Activated naive CD8-positive, alpha-beta T cell treated with anti-CD3 and anti-CD28 coated beads, Interleukin-2, amount 50 U/mL, for 24 hours (primary cell): ENCODE results near the gene OR1K1.
"Not testable (repeated sequence)": the region's sequence is repeated elsewhere in the genome, so short reads cannot be mapped to it uniquely, and the experiment has no call there.

Experiments used
- ATAC-seq: fragments of 150-1000 bp; cut with Tn5 transposase; one replicate; pipeline ENCODE4 v1.10.0; 2021
- DNase-seq: peaks from one replicate; pipeline ENCODE4 v3.0.0; 2021
- H3K27ac Mint-ChIP-seq: one replicate; pipeline ENCODE4 v1.8.0; 2021; ENCODE audit warnings: mild to moderate bottlenecking, mixed read lengths
- H3K27me3 Mint-ChIP-seq: one replicate; pipeline ENCODE4 v1.8.0; 2021; ENCODE audit warnings: mixed read lengths
- H3K36me3 Mint-ChIP-seq: one replicate; pipeline ENCODE4 v1.8.0; 2021; ENCODE audit warnings: low read depth, mixed read lengths
- H3K4me1 Mint-ChIP-seq: one replicate; pipeline ENCODE4 v1.8.0; 2021; ENCODE audit warnings: mixed read lengths
- H3K4me3 Mint-ChIP-seq: one replicate; pipeline ENCODE4 v1.8.0; 2021; ENCODE audit warnings: mild to moderate bottlenecking, moderate library complexity, mixed read lengths
- H3K9me3 Mint-ChIP-seq: one replicate; pipeline ENCODE4 v1.8.0; 2021; ENCODE audit warnings: mixed read lengths

The OR1K1 gene

DNA sequence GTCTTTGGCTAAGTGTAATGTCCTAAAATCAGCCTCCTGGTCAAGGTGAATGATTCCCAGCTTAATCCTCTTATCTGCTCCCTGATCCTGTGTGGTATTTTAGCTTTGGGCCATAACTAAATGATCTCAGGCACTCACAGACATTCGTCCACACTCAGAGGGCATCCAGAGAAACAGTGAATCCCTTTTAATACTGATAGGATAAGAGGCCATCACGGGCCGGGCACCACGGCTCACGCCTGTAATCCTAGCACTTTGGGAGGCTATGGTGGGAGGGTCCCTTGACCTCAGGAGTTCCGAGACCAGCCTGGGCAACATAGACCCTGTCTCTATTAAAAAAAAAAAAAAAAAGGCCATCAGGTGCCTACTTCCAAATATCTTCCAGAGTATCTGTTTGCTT is 22.1 kb downstream of the OR1K1 start:
- no peak overlapping the region for H3K27ac Mint-ChIP-seq
- peaks cover 36% of the 10 kb centered on the region for H3K36me3 Mint-ChIP-seq
- peaks cover 34% of the 10 kb centered on the region for H3K4me1 Mint-ChIP-seq

DNA sequence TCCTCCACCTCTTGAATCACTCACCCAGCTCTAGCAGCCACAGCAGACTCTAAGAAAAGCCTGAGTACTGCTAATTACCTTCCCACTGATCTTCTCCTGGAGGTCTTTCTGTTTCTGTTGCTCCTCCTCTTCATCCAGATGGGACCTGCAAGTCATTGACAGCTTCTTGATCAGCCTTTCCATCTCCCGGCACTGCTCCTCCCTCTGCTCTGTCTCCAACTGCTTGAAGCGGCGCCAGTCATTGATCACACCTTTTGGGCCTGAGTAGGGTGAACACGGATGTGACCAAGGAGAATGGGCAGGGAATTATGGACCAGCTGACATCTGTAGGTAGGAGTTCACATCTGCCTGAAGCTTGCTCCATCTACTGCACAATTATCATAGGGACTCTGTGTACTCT is 23.0 kb downstream of the OR1K1 start:
- peaks cover 32% of the 10 kb centered on the region for H3K36me3 Mint-ChIP-seq
- peak overlapping the region; percentile 30 for H3K27ac Mint-ChIP-seq
- no peak for DNase-seq
- ATAC-seq = no peak
- no peaks in the 10 kb centered on the region for H3K27me3 Mint-ChIP-seq
- H3K4me1 Mint-ChIP-seq = peaks cover 40% of the 10 kb centered on the region
- H3K9me3 Mint-ChIP-seq = no peaks in the 10 kb centered on the region
- H3K4me3 Mint-ChIP-seq = no peak overlapping the region

More for the DNA sequence above, 22.1 kb downstream of the OR1K1 start:
- DNase-seq = no peak
- H3K27me3 Mint-ChIP-seq = no peaks in the 10 kb centered on the region
- no peaks in the 10 kb centered on the region for H3K9me3 Mint-ChIP-seq
- ATAC-seq = no peak
- H3K4me3 Mint-ChIP-seq = no peak overlapping the region

DNA sequence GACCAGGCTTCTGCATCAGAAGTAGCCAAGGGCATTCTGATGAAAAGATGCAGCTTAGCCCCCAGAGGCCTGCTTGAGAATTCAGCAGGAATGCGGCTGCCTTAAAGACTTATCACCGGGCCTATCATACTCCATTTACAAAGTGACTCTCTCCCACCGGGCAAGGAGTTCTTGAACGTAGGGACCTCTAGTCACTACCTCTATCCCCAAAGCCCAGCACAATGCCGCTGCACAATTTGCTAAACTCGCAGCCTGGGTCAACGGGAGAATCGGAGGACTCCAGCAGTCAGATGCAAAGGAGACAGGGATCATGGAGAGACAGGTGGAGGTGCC is 27.8 kb downstream of the OR1K1 start:
- H3K36me3 Mint-ChIP-seq = peaks cover 14% of the 10 kb centered on the region
- no peaks in the 10 kb centered on the region for H3K9me3 Mint-ChIP-seq
- ATAC-seq (no peak), DNase-seq (no peak)
- peak overlapping the region; percentile 98 for H3K4me3 Mint-ChIP-seq
- no peaks in the 10 kb centered on the region for H3K27me3 Mint-ChIP-seq
- H3K4me1 Mint-ChIP-seq = peaks cover 34% of the 10 kb centered on the region
- H3K27ac Mint-ChIP-seq = peak overlapping the region; percentile 92

DNA sequence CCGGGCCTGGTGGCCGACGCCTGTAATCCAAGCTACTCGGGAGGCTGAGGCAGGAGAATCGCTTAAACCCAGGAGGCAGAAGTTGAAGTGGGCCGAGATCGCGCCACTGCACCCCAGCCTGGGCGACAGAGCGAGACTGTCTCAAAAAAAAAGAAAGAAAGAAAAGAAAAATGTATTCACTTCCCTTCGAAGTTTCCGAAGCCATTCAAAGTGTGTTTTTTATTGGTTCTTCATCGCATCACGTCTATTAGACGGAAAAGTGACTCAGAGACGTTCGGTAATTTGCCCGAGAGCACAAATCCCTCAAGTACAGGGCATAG is 29.0 kb downstream of the OR1K1 start:
- Mint-ChIP-seq H3K4me3 (peak overlapping the region; percentile 98), H3K27ac (peak overlapping the region; percentile 92), H3K4me1 (peaks cover 30% of the 10 kb centered on the region)
- ATAC-seq, H3K27me3 Mint-ChIP-seq, DNase-seq, H3K36me3 Mint-ChIP-seq, H3K9me3 Mint-ChIP-seq: not testable (repeated sequence)

DNA sequence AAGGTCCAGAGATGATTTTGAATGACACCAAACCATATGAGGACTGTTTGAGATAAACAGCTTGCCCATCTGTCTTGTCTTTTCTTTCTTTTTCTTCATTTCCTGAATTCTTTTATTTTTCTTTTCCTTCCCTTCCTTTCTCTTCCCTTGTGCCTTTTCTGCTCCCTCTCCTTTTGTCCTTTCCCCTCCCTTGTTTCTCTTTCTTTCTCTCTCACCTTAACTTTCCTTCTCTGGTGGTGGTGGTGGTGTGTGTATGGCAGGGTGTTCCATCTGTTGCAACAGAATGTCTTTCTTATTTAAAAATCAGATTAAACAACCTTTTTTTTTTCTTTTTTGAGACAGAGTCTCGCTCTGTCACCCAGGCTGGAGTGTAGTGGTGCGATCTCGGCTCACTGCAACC is 32.3 kb downstream of the OR1K1 start:
- Mint-ChIP-seq H3K36me3 (no peaks in the 10 kb centered on the region), H3K27ac (no peak overlapping the region), H3K27me3 (no peaks in the 10 kb centered on the region), H3K4me3 (no peak overlapping the region), H3K9me3 (no peaks in the 10 kb centered on the region), H3K4me1 (peaks cover 24% of the 10 kb centered on the region)
- no peak for DNase-seq
- ATAC-seq = no peak

DNA sequence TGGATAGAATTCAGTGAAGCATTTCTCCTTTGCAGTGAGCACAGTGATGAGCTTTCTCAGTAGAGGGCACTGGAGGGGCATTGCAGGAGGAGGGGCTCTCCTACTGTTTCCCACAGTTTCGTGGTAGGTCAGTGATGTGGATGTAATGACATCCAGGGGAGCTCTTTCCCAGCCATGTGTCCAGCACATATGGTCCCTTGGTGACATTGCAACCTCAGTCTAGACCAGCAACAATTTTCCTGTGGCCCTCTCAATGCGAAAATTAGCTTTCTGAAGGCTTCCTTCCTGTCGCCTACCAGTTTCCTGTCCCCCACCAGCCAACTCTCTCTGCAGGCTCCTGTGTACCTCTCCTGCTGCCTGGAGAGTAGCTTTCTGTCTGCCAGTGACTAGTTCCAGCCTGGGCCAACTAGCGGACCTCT is 35.4 kb downstream of the OR1K1 start:
- Mint-ChIP-seq H3K36me3 (no peaks in the 10 kb centered on the region), H3K4me3 (peak overlapping the region; percentile 44), H3K9me3 (no peaks in the 10 kb centered on the region), H3K27ac (peak overlapping the region; percentile 77), H3K27me3 (no peaks in the 10 kb centered on the region), H3K4me1 (peaks cover 14% of the 10 kb centered on the region)
- DNase-seq = peak; percentile 27
- ATAC-seq = peak; percentile 65

DNA sequence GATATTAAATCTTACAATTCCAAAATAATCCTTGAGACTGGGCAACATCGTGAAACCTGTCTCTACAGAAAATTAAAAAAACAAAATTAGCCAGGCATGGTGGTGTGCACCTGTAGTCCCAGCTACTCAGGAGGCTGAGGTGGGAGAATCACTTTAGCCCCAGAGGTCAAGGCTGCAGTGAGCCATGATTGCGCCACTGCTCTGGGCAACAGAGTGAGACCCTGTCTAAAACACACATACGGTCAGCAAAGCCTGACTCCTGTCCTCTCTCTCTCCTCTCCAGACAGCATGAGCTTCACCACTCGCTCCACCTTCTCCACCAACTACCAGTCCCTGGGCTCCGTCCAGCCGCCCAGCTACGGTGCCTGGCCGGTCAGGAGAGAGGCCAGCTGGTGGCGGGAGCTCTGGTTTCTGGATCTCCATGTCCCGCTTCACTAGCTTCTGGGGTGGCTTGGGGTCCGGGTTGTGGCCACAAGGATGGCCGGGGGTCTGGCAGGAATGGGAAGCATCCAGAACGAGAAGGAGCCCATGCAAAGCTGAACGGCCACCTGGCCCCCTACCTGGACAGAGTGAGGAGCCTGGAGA is 37.4 kb downstream of the OR1K1 start:
- ATAC-seq (no peak), DNase-seq (no peak)
- H3K36me3 Mint-ChIP-seq = no peaks in the 10 kb centered on the region
- no peaks in the 10 kb centered on the region for H3K9me3 Mint-ChIP-seq
- no peak overlapping the region for H3K27ac Mint-ChIP-seq
- no peak overlapping the region for H3K4me3 Mint-ChIP-seq
- peaks cover 14% of the 10 kb centered on the region for H3K4me1 Mint-ChIP-seq
- H3K27me3 Mint-ChIP-seq = no peaks in the 10 kb centered on the region

DNA sequence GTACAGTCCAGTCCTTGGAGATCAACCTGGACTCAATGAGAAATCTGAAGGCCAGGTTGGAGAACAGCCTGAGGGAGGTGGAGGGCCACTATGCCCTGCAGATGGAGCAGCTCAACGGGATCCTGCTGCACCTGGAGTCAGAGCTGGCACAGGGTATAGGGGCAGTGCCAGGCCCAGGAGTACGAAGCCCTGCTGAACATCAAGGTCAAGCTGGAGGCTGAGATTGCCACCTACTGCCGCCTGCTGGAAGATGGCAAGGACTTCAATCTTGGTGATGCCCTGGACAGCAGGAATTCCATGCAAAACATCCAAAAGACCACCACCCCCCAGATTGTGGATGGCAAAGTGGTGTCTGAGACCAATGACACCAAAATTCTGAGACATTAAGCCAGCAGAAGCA is 38.5 kb downstream of the OR1K1 start:
- not testable (repeated sequence) for H3K36me3 Mint-ChIP-seq, H3K9me3 Mint-ChIP-seq, DNase-seq, H3K27ac Mint-ChIP-seq, ATAC-seq, H3K4me3 Mint-ChIP-seq, H3K27me3 Mint-ChIP-seq
- H3K4me1 Mint-ChIP-seq = peaks cover 14% of the 10 kb centered on the region

DNA sequence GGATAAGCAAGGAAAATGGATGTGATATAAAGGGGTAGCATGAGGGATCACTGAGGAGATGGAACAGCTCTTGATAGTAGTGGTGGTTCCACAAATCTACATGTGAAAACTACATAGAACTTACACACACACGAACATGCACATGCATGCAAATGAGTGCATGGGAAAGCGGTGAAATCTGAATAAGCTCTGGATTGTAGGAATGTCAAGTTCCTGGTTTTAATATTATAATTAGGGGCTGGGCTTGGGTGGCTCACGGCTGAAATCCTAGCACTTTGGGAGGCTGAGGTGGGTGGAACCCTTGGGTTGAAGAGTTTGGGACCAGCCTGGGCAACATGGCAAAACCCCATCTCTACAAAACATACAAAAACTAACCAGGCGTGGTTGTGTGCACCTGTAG is 41.6 kb downstream of the OR1K1 start:
- Mint-ChIP-seq H3K4me1 (peaks cover 15% of the 10 kb centered on the region), H3K27ac (no peak overlapping the region), H3K9me3 (no peaks in the 10 kb centered on the region), H3K36me3 (peaks cover 8% of the 10 kb centered on the region), H3K4me3 (no peak overlapping the region), H3K27me3 (no peaks in the 10 kb centered on the region)
- ATAC-seq = no peak
- DNase-seq = no peak

DNA sequence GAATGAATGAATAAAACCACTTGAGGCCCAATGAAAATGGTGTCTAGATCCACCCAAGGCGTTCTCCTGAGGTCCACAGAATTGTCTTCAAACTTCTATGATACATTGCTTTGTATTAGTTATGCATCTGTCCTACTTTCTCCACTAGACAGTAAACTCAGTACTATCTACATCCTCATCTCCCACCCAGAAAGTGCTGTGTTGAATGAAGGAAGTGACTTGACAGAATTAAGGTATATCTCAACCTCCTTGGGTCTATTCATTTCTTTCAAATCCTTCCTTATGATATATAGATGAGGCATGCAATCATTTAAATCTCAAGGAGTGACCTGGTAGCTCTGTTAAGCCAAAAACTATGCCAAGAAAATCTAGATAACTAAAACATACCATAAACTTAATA is 44.2 kb downstream of the OR1K1 start:
- H3K27ac Mint-ChIP-seq = no peak overlapping the region
- no peak for ATAC-seq

DNA sequence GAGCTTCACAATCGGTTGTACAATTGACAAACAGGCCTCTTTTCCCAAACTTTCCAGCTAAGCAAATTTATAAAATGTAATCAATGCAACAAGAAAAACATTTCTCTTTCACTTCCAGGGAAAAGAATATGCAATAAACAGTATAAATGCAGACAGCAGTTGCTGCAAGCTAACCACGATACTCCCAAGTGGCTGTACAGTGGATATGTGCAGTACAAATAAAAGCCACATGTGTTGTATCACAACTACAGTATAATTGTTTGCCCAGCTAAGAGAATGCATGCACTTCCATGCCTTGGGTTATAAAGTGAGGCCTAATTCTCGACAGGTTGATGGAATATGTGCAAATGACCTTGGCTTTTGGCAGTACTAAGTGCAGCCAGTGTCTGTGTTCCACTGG is 45.2 kb downstream of the OR1K1 start:
- no peak for ATAC-seq
- Mint-ChIP-seq H3K9me3 (no peaks in the 10 kb centered on the region), H3K27me3 (no peaks in the 10 kb centered on the region), H3K36me3 (peaks cover 21% of the 10 kb centered on the region), H3K27ac (no peak overlapping the region), H3K4me3 (no peak overlapping the region), H3K4me1 (peaks cover 36% of the 10 kb centered on the region)
- DNase-seq = no peak

More for the DNA sequence above, 44.2 kb downstream of the OR1K1 start:
- H3K36me3 Mint-ChIP-seq = peaks cover 16% of the 10 kb centered on the region
- DNase-seq = no peak
- H3K4me3 Mint-ChIP-seq = no peak overlapping the region
- no peaks in the 10 kb centered on the region for H3K9me3 Mint-ChIP-seq
- no peaks in the 10 kb centered on the region for H3K27me3 Mint-ChIP-seq
- H3K4me1 Mint-ChIP-seq = peaks cover 33% of the 10 kb centered on the region

DNA sequence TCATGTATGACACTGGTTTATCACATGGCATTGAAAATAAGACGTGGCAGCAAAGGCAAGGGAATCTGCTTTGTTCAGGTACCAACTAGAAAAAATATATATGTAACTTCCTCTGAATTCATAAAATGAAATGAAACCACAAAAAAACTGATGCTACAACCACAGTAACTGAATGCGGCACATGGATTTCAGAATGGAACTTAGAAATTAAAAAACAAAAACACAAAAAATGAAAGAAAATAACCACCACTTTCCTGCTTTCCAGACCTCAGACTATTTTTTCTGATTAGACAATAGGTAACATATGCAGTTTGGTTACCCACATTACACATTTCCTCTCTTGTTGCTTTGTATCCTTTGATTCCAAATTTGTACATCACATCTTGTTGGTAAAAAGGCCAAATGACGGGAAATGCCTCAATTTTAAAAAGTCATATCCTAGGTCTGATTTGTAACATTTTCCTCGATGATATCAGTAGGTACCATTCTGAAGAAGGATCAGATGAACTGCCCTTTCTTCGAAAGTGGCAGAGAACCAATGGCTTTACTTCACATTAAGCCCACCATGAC is 46.5 kb downstream of the OR1K1 start:
- Mint-ChIP-seq H3K9me3 (no peaks in the 10 kb centered on the region), H3K27me3 (no peaks in the 10 kb centered on the region), H3K27ac (peak overlapping the region; percentile 93), H3K4me1 (peaks cover 36% of the 10 kb centered on the region), H3K36me3 (peaks cover 32% of the 10 kb centered on the region), H3K4me3 (peak overlapping the region; percentile 18)
- ATAC-seq (peak; percentile 63), DNase-seq (no peak)

DNA sequence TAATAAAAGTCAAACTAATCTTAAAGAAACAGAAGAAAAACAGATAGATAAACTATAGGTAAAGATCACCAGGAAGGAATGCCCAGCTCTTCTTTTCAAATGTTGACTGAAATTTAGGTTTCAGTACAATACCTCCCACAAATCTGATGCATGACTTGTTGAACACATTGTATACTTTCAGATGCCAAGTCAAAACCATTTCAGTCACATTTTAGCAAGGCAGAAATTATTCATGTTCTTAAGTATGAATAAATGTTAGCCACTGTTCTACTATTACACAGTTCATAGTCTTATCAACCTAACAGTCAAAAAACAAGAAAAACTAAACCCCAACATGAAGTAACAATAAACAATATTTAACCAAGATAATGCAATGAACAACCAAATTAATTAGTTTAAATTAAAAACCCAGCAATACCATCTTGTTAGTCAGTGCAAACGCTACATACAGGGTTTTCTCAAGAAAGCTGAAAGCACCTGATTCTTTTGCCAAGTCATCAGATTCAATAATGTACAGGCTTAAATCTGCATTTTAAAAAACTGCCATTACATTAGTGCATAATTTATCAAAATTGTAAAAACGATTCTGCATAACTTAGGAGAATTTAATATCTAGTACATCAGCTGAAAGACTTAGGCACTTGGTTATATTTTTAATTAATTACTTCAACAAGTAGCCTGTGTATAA is 48.5 kb downstream of the OR1K1 start:
- DNase-seq (no peak), ATAC-seq (peak; percentile 24)
- no peak overlapping the region for H3K27ac Mint-ChIP-seq
- H3K36me3 Mint-ChIP-seq = peaks cover 33% of the 10 kb centered on the region
- H3K4me1 Mint-ChIP-seq = peaks cover 36% of the 10 kb centered on the region
- H3K27me3 Mint-ChIP-seq = no peaks in the 10 kb centered on the region
- no peaks in the 10 kb centered on the region for H3K9me3 Mint-ChIP-seq
- H3K4me3 Mint-ChIP-seq = no peak overlapping the region
